Activated CD4-positive, alpha-beta T cell treated with anti-CD3 and anti-CD28 coated beads for 24 hours (primary cell): ENCODE measurements around the gene MAP2K5.
A peak's percentile ranks its signal among the peaks of the same experiment; 100 is the strongest.

Experiments used
- DNase-seq, 2 donors: peaks; one replicate each; pipeline ENCODE4 v3.0.0-alpha.2; 2020; ENCODE audit warnings: low read depth in 2 of 2

Gene MAP2K5

DNA sequence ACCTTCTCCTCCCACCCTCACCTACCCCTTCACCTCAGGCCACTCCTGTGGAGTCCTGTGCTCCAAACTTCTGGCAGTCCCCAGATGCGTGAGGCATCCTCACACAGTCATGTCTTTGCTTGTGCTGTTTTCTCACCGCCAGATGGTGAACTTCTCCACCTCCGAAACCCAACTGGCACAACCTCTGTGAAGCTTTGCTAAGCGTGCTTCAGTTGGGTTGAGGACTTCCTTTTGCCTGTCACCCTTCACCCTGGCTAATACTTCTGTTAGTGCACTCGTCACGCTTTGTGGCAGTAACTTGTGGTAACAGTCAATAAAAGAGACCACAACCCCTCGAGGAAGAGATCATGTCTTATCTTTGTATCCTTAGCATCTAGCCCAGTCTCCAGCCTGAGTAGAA, 240.8 kb downstream of the MAP2K5 start:
- no peak for DNase-seq

DNA sequence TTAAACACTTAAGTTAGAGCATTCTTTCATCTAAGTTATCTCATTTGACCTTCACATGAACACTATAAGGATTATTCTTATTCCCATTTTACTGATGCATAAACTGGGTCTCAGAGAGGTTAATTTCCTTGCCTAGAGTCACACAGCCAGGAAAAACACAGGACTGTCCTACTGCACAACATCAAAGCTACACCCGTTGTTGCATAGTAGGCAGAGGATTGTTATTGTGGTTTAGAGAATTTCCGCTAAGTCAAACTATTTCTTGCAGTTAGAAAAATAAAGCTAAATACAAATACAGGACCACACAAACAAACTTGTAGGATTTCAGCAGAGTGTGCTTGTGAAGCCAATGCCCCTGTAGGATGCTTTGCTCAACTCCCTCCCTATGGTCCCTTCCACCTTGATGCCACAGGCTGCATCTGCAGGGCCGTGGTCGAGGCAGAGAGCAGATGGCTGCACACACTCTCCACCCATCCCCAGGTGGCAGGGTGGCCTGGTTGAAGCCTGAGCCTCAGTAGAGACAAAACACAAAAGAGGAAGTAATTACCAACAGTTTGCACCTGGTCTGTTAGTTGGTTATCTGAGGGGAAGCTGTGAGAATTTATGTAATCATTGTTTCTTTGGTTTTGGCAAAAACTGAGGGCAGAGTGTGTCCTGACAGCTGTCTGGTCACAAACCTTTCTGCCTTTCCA, 241.7 kb downstream of the MAP2K5 start:
- DNase-seq, result no peak

DNA sequence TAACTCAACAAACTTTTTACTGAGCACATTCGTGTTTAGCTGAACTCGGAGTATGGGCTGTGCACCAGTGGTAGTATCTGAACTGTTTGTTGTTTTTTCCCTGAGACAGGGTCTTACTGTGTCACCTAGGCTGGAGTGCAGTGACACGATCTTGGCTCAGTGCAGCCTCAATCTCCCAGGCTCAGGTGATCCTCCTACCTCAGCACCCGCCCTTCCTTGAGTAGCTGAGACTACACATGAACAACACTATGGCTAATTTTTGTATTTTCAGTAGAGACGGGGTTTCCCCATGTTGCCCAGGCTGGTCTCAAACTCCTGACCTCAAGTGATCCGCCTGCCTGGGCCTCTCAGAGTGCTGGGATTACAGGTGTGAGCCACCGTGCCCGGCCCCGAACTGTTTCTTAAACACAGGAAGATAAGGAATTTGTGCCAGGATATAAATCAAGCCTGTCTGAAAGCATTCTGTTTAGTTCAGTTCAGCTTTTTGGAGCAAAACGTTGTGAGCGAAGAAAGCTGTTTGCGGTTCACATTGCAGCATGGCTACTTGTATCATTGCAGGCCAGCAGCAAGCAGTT, 242.4 kb downstream of the MAP2K5 start:
- DNase-seq, result no peak

DNA sequence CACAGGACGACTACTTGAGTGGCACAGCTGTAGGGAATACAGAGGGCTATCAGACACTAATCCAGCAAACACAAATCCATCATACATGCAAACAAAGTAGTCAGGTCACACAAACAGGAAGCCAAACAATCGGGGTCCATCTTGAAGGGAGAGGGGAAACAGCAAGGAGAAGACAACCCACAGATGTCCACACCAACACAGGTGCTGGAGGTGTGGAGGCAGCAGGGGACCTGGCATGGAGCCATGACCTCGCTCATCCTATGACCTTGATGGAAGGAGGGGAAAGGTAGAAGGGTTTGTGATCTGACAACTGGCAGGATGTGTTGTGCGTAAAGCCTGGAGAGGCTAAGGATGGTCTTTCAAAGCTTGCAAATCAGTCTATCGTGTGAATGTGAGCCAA, 242.9 kb downstream of the MAP2K5 start:
- no peak for DNase-seq

DNA sequence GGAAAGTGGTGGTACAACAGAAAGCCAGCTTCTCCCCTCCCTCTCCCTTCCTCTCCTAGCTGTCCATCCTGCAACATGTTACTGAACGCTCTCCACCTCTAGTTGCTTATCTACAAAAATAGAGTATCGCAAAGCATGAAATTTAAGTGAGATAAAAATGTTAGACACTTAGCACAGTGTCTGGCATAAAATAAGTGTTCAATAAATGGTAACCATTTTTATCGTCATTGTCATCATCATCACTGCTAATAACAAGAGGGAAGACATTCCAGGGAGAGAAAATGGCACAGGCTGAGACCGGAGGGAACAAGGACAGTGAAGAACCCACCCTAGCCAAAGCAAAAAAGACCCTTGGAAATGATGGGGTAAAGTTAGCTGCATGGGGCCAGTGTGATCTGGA, 244.1 kb downstream of the MAP2K5 start:
- no peak for DNase-seq

DNA sequence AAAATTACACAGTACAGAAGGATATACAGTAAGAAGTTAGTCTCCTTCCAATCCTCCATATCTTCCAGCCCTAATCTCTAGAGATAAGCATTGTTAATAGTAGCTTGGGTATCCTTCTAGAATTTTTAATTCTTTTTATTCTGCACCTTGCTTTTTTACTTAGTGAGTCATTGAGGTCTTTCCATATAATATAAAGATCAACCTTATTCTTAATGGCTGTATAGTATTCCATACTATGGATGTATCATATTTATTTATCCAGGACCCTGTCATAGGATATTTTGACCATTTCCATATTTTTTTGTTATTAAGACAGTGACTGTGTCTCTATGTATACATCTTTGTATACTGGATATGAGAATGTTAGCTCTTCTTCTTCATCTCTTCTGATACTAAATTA, 246.5 kb downstream of the MAP2K5 start:
- DNase-seq, result no peak

DNA sequence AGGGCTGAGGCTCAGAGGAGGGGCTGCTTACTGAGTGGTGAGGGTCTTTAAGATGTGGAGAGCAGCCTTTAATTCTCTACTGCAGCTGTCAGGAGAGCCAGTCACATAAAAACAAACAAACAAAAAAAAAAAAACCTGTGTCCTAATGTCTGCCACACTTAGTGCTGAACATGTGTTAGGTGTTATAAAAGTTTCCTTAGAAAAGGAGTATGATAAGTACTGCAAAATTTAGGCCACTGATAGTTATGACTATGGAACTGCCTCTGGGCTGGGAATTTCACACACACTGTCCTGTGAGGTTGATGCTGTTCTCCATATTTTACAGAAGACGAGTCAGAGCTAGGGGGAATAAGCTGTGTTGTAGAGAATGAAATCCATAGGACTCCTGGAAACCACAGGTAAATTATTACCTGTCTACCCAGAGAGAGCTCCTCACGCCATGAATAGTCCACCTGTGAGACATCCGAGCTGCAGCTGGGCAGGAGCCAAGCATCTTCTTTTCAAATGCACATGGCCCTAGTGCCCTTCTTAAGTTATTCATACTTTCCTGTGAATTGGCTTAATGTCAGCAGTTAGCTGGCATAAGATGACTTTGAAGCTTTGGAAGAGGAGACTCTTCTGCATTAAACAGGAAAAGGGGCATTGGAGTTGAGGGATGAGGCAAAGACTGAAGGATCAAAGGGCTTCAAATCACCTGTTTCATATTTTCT, 248.3 kb downstream of the MAP2K5 start:
- no peak for DNase-seq

DNA sequence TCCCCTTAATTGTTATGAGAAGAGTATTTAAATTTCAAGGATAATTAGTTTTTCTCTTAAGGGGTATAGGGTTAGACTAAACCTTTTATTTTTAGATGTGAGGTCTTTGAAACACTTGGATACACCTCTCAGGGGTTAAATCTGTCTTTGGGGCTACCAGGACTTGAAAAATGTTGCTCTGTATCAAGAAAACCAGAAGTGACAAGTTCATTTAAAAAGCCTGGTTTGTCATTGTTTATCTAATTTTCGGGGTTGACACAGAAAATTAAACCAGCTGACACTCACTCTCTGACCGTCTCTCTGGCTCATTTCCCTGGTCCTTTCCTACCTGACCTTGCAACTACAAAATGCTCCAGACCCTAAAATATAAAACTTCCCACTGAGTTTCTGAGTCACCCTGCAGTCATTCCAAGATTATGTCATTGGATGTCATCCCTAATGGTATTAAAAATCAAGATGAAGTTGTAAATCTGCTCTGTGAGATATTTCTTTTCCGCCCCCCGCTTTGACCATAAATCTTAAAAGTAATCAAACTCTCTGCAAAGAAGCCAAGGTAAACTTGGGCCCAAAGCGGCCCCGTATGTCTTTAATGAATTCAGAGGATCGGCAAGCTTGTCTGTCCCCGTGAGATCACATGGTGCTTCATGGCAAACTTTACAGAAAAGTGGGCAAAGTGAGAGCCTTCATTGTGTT, 249.9 kb downstream of the MAP2K5 start:
- no peak for DNase-seq

DNA sequence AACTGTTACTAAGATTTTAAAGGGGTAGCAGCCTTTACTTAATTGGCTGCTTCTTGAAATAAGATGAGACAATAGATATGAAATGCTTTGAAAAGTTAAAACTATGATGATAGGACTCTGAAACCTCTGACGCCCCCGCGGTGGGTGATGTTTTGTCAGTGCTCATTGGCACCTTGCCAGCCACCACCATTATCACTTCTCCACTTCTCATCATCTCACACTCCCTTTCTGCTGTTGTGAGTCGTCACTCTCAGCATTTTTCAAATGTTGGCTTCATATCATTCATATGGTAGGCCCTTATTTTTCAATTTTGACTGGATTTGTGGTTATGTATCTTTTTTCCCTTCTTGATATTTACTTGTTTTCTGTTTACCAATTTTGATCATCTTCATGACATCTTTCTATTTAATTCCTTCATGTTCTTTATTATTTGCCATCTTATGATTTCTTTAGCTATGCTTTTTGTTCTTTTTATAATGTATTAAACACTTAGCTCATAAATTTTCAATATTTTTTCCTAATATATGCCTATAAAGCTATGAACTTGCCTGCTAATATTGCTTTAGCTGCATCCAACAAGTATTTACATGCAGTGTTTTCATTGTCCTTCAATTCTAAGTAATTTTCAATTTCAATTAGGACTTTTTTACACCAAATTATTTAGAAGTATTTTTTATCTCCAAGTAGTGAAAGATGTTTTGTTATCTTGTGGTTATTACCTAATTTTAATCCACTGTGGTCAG, 252.5 kb downstream of the MAP2K5 start:
- peak; percentile 17 to 38 for DNase-seq

DNA sequence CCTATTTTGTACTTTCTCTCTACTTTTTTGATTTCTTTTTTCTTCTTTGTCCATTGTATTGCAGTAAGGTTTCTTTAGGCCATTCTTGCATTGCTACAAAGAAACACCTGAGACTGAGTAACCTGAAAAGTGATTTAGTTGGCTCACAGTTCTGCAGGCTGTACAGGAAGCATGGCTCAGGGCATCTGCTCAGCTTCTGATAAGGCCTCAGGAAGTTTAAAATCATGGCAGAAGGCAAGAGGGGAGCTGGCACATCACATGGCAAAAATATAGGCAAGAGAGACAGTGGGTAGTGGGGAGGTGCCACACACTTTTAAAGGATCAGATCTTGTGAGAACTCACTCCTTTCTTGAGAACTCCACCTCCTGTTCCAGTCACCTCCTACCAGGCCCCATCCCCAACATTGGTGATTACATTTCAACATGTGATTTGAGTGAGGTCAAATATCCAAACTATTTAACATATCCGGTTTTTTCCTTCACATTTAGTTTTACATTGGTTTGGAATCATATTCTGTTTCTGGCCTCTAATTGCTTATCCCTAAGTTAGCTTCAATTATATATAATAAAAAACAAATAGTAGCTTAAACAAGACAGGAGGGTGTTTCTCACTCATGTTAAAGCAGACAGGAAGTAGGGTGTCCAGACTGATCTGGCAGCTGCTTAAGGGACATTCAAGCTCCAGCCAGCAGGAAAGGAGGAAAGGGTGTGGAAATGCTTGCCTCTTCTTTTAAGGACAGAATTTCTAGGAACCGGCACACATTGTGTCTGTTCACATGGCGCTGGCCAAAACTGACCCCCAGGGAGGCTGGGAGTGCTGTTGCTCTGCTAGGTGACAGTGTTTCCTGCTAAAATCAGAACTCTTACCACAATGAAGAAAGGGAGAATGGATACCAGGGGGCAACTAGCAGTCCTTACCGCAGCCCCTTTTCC, 254.0 kb downstream of the MAP2K5 start:
- no peak for DNase-seq

DNA sequence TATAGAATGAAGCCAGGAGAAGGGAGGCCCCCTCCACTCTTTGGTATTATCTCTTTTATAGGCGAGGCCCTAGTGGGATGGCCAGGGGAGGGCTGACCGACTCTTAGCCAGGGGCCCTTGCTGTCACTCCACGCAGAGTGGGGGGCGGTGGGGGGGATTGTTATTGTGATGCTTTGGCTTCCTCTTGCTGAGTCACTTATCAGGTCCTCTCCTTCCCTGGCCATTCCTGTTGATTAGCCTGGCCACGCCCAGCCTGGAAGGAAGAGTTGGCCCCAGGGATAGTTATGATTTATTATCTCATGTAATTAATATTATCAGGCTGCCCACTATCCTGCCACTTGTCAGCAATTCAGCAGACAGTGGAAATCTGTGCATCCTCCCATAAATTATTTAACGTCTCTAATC, 257.3 kb downstream of the MAP2K5 start:
- DNase-seq, result no peak

DNA sequence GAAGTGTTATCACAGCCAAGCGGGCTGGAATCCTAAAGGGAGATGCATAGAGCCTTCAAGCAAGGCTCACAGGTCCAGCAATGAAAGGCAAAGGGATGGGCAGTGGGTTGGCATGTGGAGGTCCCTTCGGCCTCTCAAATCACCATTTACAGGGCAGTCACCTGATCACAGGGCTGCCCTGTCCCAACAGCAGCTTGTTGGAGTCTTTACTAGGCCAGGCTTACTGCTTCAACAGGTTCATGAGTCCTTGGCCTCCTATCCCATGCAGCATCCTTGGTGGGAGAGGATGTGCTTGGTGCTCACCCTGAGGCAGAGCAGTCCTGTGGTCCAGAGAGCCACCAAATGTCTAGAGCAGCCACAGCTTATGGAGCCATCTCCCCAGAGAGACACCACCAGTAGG, 258.6 kb downstream of the MAP2K5 start:
- DNase-seq, result no peak

DNA sequence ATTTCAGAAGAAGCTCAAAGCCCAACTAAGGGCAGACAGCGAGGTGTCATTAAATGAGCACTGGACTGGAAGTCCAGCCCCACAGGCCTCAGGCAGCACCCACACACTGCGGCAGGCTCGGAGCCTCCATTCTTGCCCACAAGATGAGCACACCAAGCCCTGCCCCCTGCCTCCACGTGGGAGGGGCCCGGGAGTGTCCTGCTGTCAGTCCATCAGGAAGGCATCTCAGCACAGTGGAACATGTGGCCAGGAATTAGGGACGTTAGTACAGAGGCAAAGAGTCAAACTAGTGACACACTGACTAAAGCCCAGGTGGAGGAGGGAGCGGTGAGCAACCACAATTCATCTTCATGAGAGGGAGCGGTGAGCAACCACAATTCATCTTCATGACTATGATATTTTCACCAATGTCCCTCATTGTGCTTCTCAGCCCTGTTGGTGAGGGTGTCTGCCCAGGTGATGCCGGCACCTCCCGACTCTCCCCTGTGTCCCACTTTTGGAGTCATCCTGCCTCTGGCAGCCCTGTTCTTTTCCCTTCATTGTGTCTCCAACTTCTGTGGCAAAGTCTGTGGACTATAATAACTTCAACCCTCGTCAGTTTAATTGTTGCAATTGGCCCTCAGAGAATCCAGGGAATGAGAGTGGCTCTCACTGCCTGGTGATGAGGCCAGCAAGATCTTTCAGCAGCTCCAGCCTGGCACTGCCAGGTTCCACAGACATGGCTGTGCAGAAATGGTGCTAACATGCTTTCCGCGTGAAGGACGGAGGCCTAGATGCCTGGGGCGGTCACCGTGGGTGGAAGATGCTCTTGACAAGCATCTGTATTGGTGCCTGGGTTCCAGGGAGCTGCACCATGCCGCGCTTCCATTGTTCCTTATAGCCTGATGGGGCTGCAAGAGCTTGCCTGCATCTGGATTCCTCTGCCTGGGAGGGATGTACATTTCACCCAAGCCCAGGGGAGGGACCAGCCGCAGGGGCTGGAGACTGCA, 259.7 kb downstream of the MAP2K5 start:
- DNase-seq, result no peak

DNA sequence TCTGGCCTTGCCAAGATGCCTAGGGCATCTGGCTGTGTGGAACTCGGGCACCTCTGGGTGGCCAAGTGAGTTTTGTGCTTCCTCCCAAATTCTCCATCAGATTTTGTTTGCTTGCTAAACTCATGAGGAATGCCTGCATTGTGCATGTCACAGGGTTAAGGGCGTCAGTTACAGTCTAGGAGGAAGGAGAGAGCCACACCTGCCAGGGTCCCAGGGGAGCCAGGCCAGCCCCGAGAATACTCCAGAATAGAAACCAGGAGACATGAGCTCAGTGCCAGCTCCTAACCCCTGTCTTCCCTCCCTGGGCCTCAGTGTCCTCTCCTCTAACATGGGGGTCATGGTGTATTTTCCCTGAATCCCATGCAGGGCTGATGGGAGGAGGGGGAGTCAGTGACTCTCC, 260.8 kb downstream of the MAP2K5 start:
- no peak for DNase-seq

DNA sequence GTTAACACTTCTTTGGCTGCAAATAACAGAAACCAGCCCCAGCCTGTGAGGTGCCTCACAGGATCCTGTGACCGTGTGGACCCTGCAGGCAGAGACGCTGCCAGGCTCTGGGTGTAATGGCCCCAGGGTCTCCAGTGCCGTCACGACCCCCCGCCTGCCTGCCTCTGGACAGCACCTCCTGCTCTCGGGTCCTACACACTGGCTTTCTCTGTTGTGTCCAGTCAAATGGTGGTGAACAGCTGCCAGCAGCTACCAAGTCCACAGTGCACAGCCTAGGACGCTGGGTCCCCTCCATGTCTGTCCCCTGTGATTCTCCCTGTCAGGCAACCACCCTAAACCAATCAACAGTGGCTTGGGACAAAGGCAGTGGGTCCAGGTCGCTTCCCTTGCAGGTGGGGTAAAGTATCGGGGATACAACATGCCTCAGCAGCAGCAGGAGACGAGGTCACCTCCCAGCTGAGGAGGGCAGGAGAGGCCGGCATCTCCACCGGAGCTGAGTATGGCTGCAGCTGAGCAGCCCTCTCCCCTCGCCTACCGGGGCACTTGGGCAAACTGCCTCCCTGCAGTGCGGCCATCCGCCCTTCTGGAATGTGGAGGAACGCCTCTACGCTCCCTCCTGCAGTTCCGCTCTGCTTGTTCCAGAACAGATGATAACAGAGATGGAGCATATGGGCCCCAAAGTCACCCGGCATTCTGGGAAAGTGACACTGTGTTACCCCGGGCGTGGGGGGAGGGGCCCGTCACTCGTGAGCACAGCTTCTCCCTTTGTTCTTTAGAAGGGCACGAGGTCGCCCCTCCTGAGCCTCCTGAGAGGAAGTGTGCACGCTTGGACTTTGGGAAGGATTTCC, 261.7 kb downstream of the MAP2K5 start:
- no peak for DNase-seq

DNA sequence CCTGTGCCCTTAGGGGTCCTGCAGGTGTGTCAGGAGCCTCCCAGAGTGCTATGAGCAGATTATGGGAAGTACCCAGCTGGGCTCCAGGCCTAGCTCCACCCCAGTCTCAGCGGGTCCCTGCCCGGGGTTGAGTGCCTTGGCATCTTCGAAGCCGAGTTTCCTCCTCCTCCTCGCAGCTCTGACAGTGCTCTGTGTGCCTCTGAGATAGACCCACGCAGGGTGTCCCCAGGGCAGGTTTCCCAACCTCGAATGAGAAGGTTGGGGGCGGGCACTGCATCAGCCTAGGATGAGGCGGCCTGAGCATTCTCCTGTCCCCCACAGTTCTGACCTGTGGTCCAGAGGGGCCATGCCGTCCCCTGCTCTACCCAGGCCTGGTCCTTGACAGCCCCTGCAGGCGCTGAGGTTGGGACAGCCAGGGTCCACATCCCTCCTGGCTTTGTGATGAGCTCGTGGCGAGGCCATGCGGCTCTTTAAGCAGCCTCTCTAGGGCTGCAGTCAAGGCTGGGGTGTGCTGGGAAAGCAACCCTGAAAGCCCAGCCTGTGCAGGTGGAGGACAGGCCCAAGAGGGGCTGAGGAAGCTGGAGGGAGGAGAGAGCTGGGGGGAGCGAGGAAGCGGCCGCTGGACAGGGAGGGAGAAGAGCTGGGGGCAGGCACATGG, 262.6 kb downstream of the MAP2K5 start:
- DNase-seq, result no peak

DNA sequence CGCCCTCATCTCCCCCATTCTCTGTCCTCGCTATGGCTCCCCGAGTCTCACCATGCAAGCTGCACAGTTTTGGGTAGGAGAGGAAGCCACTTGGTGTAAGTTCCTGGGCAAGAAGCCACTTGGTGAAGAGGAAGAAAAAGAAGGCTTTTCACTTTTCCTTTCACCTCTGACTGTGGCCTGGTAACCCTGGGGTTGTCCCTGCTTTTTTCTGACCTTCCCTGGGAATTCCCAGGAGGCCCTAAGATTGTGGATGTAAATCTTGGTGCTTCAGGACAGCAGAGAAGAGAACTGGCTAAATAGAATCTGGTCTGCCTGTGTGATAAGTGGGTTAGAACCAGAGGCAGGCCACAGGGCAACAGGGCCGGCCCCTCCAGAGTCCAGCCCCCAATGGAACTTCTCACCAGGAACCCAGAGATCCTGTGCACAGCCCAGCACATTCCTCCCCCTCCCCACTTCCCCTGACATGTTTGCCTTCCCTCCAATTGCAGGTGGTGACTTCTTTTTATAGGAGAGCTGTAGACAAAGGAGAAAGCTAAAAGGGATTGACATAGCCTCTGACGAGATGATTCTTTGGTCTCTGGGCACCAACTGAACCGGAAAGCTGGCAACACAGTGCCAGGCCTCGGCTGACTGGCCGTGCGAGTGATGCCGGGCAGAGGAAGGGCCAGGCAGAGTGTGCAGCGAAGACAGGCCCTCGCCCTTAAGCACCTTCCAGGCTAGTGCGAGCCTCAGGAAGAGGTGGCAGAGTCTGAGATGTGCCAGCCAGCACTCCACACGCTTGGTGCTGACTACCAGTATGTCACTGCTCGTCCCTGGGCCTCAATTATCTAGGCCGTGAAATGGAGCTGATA, 263.4 kb downstream of the MAP2K5 start:
- no peak for DNase-seq
